HG03108 (cell line): Measurements from ENCODE around the gene CNN2.

ENCODE experiments used
- ATAC-seq: cut with Tn5 transposase; IDR thresholded peaks from one replicate; pipeline ENCODE4 v1.9.1; 2021; ENCODE audit warnings: moderate library complexity; ENCODE audit not compliant: unreplicated experiment

The CNN2 gene

GRCh38 chr19:995051-995827 lies 31.2 kb upstream of the CNN2 start:
- no peak for ATAC-seq

DNA sequence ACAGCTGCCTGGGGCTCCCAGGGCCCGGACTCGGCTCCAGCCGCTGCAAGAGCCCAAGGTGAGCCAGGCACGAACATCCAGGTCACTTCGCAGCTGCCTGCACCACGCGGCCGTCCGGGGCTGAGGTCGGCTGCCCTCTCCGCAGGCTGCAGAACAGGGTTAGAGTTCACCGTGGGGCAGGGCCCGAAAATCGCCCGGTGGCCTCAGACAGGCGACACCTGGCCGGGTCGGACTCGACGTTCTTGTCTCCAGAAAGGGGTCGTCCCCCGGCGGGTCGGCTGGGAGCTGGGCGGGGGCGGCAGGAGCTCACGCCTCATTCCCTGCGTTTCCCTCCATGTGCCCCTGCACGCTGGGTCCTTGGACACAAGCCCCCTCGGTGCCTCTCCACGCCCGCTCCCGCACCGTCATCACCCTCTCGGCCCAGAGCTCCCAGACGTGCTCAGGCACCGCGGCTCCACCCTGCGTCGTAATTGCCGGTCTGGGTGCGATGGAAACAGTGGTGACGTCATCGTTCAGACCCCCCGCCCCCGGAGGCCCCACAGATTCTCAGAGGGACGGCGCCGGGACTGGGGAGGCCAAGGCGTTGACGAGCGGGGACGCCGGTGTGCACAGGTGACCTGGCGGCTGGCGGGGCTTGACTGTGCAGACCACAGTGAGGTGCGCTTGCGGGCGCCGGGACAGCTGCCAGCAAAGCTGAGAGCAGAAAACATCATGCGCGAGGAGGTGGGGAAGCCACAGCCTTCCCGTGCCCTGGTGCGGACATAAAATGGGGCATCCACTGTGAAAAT lies 30.2 kb upstream of the CNN2 start:
- ATAC-seq: no peak

DNA sequence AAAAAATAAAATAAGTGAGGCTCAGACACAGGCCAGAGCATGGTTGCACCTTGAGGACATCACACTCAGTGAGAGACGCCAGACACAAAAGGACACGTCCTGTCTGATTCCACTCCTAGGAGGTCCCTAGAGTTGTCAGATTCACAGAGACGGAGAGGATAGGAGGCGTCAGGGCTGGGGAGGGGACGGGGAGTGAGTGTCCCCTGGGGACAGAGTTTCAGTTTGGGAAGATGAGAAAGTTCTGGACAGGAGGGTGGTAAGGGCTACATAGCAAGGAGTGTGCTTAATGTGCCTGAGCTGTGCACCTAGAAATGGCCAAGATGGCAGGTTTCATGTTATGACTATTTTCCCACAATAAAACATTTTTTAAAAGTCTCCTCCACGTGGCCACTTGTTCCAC lies 28.3 kb upstream of the CNN2 start:
- ATAC-seq: no peak

DNA sequence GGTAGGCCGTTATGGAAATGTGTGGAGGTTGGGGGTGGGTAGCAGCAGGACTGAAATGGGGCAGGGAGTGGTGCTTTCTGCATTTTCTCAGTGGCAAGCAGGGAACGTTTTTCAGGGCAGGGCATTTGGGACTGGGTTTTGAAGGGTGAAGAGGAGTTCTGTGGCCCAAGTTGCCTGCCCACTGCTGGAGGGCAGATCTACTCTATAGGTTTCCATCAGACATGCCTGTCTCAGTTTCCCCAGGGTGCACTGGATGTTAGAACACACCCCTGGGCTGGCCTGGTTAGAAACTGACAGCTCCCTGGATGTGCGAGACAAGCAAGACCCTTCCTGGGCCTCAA lies 27.1 kb upstream of the CNN2 start:
- no peak for ATAC-seq

DNA sequence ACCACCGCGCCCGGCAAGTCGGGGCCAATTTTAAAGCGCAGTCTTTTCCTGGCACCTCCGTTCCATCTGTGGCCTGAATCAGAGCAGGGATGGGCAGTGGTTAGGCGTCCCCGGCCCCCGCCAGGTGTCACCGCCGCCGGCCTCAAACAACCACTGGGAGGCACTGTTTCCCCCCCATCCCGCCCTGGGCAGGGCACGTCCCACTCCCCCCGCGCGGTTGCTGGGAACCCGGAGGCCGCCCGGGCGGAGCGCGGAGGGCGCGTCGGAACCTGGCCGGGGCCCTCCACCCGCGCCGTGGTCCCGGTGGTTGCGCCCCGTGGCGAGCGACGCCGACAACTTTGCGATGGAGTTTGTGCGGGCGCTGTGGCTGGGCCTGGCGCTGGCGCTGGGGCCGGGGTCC lies 26.3 kb upstream of the CNN2 start, which contains the start of gene GRIN3B:
GRIN3B (plus strand) TSS at position 325 of the 400 bp plus-strand sequence; CDS start at position 344, 19 bp downstream.
- ATAC-seq: no peak

GRCh38 chr19:1000591-1001537 lies 25.5 kb upstream of the CNN2 start:
- ATAC-seq: no peak

- ATAC-seq: no peak
These were observed 24.8 kb upstream of the CNN2 start for GRCh38 chr19:1001538-1002166.

DNA sequence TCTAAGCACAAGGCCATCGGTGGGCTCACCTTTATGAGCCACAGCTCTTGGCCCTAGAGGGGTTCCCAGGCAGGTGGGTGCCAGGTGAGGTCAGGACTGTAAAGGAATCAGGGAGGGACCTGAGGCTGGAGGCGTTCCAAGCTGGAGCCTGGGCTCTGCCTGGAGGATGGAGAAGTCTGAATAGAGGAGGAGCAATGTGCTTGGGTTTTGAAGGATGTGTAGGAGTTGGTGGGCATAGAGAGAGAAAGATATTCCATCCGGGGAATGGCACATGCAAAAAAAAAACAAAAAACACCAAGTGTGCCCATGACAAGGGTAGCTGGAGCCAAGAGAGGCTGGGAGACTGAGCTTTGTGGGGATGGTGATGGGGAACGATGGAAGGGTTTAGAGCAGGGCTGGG lies 23.8 kb upstream of the CNN2 start:
- no peak for ATAC-seq

- ATAC-seq: no peak
These were observed 23.1 kb upstream of the CNN2 start for GRCh38 chr19:1003283-1003682.

DNA sequence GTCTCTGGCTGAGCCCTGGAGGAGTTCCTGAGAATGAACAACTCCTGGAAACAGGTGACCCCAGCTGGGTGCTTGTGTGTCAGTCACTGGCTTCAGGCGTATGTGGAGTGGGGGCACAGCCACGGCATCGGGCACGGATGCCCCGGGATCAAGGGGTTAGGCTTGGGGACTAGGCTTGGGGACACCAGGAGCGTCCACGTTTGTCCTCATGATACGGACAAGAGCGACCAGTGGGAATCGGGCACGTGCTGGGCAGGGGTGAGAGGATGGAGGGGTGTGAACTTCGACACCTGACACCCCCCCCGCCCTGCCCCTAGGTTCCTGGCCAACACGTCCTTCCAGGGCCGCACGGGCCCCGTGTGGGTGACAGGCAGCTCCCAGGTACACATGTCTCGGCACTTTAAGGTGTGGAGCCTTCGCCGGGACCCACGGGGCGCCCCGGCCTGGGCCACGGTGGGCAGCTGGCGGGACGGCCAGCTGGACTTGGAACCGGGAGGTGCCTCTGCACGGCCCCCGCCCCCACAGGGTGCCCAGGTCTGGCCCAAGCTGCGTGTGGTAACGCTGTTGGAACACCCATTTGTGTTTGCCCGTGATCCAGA lies 22.1 kb upstream of the CNN2 start:
- no peak for ATAC-seq

DNA sequence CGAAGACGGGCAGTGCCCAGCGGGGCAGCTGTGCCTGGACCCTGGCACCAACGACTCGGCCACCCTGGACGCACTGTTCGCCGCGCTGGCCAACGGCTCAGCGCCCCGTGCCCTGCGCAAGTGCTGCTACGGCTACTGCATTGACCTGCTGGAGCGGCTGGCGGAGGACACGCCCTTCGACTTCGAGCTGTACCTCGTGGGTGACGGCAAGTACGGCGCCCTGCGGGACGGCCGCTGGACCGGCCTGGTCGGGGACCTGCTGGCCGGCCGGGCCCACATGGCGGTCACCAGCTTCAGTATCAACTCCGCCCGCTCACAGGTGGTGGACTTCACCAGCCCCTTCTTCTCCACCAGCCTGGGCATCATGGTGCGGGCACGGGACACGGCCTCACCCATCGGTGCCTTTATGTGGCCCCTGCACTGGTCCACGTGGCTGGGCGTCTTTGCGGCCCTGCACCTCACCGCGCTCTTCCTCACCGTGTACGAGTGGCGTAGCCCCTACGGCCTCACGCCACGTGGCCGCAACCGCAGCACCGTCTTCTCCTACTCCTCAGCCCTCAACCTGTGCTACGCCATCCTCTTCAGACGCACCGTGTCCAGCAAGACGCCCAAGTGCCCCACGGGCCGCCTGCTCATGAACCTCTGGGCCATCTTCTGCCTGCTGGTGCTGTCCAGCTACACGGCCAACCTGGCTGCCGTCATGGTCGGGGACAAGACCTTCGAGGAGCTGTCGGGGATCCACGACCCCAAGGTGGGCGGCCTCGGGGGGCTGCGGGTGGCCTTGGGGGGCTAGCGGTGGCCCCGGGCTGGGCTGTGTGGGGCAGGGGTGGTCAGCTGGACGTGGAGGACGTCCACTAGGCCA lies 21.4 kb upstream of the CNN2 start:
- ATAC-seq: no peak

GRCh38 chr19:1006711-1007398 lies 19.6 kb upstream of the CNN2 start:
- ATAC-seq: no peak

- ATAC-seq: no peak
These were observed 18.8 kb upstream of the CNN2 start for GRCh38 chr19:1007399-1008251.

DNA sequence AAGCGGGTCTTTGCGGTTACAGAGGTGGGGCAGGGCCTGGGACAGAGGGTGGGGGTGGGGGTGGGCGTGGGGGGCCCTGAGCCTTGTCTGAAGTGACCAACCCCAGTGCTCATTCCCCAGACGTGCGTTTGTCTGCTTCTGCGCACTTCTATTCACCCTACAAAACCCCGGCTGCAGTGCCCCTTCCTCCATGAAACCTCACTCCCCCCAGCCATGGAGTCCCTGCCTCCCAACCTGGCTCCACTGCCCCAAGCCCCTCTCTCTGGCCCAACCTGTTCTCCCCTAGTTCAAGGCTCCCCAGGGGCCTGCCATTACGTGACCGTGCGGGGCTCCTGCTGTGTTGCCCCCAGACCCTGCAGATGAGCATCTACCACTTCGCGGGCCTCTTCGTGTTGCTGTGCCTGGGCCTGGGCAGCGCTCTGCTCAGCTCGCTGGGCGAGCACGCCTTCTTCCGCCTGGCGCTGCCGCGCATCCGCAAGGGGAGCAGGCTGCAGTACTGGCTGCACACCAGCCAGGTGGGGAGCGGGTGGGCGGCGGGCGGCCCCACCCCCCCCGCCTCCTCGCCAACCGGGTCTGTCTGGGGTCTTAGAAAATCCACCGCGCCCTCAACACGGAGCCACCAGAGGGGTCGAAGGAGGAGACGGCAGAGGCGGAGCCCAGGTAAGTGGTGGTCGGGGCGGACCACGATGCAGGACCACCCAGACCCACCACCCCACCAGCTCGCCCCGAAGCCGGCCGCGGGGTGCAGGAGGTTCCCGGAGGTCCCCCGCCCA lies 18.0 kb upstream of the CNN2 start:
- no peak for ATAC-seq

GRCh38 chr19:1009041-1009980 lies 17.1 kb upstream of the CNN2 start:
- ATAC-seq: no peak

DNA sequence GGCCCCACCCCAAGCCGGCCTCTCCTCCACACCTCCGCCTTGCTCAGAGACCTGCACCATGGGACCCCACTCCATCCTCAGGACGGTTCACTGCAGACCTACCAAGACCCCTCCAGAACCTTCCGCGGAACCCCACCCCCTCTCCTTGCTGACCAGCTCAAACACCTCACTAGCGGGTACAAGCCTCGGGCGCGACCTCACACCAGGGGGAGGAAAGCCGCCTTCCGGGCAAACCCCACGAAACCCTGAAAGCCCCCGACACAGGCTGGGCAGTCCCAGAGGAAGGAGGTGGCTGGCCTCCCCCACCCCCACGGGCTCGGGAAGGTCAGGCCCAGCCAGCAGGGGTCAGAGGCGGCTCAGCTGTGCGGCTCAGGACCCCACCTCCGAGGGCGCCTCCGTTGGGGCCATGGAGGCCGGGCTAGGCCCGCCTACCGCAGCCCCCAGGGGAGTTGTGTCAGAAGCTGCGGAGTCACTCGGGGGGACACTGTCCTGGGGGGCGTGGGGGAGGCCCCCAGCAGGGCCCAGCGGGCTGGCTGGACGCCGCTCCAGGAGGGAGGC lies 16.3 kb upstream of the CNN2 start:
- no peak for ATAC-seq
